Ecto neural progenitor cell (in vitro differentiated cells): ENCODE data around the gene RNU7-1.
"Not testable (repeated sequence)": the region's sequence is repeated elsewhere in the genome, so short reads cannot be mapped to it uniquely, and the experiment has no call there.

Experiments
- DNase-seq: peaks from one replicate; pipeline ENCODE4 v3.0.0-alpha.2; 2018; ENCODE audit warnings: low spot score

The RNU7-1 gene

GRCh38 chr12:6943722-6944380 is at the start of gene RNU7-1, which contains the start of gene C12orf57:
Gene RNU7-1, plus strand, starts transcription at chr12:6943816.
Gene C12orf57, plus strand, starts transcription at chr12:6944022. Its CDS starts 100 bp downstream, at chr12:6944122.
- peak; percentile 93 for DNase-seq

GRCh38 chr12:6894321-6894720 is 49.3 kb upstream of the RNU7-1 start:
- DNase-seq, result no peak

- DNase-seq, result no peak
These were observed 46.7 kb upstream of the RNU7-1 start for GRCh38 chr12:6896846-6897435.

- no peak for DNase-seq
These were observed 44.2 kb upstream of the RNU7-1 start for GRCh38 chr12:6899427-6899826.

- no peak for DNase-seq
These were observed 43.6 kb upstream of the RNU7-1 start for GRCh38 chr12:6899837-6900519.

GRCh38 chr12:6902448-6902847 is 41.2 kb upstream of the RNU7-1 start:
- DNase-seq, result no peak

- no peak for DNase-seq
These were observed 39.9 kb upstream of the RNU7-1 start for GRCh38 chr12:6903722-6904121.

GRCh38 chr12:6904280-6905276 is 39.0 kb upstream of the RNU7-1 start, which contains the start of gene LRRC23:
Gene LRRC23, plus strand, starts transcription at chr12:6904822. Its CDS starts 812 bp downstream, at chr12:6905634.
- peak; percentile 100 for DNase-seq

GRCh38 chr12:6905414-6906040 is 38.1 kb upstream of the RNU7-1 start:
- DNase-seq, result no peak

- not testable (repeated sequence) for DNase-seq
These were observed 35.5 kb upstream of the RNU7-1 start for GRCh38 chr12:6908141-6908540.

GRCh38 chr12:6909421-6910145 is 34.0 kb upstream of the RNU7-1 start:
- no peak for DNase-seq

GRCh38 chr12:6912164-6912935 is 31.3 kb upstream of the RNU7-1 start:
- no peak for DNase-seq

GRCh38 chr12:6914246-6914946 is 29.2 kb upstream of the RNU7-1 start, which contains the start of gene ENO2:
Gene ENO2, plus strand, starts transcription at chr12:6914580. Its CDS starts 1,253 bp downstream, at chr12:6915833.
- peak; percentile 85 for DNase-seq

- DNase-seq, result peak; percentile 89
These were observed 28.4 kb upstream of the RNU7-1 start for GRCh38 chr12:6914947-6915788.

GRCh38 chr12:6915789-6916285 is 27.8 kb upstream of the RNU7-1 start:
- DNase-seq, result no peak

- no peak for DNase-seq
These were observed 27.0 kb upstream of the RNU7-1 start for GRCh38 chr12:6916426-6917200.
